Stimulated activated CD8-positive, alpha-beta memory T cell treated with anti-CD3 and anti-CD28 coated beads, Interleukin-2, amount 100 ng/mL, for 48 hours (primary cell): ENCODE results near the gene DSTN.

Experiments
- DNase-seq, 2 donors: peaks; one replicate each; pipeline ENCODE4 v3.0.0-alpha.2; 2020; ENCODE audit warnings: low read depth in 2 of 2

Gene DSTN

DNA sequence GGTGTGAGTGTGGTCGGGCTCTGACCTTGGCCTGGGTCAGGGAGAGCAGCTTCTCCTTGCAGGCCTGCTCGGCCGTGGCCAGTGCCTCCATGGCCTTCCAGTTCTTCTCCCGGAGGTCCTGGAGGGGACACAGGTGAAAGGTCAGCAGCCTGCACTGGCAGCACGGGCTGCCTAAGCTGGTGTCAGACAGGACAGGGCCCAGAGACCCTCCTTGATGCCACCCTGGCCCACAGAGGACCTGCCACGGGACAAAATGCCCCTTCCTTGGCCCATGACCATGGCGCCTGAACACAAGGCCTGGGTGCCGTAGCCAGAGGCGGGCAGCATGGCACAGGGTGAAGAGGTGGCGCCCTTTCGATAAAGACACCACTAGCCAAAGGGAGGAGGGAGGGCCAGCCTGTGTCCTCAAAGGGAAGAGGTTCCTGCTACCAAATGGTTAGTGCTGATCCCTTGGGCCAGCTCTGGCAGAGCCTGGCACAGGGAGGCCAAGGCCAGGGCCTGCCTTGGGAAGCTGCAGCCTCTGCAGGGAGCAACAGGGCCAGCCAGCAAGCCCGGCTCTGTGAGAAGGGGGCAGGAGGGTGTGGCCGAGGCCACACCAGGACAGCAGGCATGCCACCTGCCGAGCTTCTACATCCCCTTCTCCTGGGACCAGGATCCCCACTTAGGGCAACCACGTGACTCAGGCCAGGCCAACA is 54.8 kb downstream of the DSTN start:
- DNase-seq = no peak

DNA sequence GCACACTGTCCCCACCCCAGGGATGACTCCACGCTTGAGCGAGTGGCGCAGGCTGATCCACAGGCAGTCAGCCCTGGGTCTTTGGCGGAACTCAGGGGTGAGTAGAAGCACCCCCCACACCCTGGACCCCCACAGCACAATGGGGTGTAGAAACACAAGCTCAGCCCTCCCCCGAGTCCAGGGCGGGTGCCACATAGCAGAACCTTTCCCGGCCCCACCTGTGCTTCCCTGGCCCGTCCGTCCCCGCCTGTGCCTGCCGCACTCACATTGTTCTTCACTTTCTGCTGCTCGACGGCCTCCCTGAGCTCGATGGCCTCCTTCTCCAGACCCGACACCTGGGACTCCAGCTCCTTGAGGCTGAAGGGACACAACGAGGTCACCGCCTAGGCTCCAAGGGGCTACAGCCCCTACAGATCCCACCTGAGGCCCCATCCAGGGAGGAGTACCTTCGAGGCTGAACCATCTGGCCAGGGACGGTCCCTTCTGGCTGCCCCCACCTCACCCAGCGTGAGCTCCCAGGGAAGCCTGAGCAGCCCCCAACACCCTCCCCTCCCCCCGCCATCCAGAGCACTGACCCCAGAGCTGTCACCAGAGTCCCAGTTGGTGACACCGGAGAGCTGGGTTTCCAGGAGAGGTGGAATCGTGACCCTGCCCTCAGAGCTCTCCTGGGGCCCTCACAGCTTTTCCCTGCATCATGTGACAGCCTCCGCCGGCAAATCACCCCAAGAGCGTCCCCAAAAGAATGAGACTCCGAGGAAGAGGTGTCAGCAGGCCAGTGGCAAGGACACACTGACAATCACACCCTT is 55.6 kb downstream of the DSTN start:
- DNase-seq = no peak

DNA sequence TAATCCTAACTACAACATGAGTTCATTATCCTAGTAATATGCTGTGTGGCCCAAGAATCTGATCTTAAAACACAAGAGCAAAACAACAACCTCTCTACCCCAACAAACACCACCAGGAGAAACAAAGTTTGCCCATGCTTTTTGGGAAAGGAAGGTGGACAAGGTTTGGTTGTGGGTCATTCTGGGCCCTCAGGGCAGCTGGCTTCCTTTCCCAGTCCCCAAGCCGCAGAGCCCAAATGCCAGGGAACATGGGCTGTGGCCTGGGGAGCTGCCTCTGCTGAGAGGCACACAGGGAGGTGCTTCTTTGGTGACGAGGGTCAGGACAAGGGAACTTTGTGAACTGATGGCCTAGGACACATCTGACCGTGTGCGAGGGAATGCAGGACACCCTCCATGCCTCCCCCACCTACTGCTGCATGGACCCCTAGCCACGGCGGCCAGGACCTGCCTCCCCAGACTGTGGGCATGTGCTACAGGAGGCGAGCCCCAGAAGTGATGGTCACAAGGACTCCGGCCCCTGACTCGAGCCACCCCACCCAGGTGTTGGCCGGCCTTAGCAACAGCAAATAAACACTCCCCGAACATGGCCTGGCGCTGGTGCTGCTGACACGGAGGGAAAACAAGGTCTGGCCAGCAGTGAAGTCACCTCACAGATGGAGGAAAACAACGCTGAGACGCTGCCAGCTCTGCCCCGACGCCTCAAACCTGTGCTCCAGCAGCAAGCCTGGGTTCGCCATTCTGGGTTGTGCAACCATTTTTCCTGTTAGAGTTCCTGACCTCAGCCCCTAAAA is 56.5 kb downstream of the DSTN start:
- DNase-seq = no peak

DNA sequence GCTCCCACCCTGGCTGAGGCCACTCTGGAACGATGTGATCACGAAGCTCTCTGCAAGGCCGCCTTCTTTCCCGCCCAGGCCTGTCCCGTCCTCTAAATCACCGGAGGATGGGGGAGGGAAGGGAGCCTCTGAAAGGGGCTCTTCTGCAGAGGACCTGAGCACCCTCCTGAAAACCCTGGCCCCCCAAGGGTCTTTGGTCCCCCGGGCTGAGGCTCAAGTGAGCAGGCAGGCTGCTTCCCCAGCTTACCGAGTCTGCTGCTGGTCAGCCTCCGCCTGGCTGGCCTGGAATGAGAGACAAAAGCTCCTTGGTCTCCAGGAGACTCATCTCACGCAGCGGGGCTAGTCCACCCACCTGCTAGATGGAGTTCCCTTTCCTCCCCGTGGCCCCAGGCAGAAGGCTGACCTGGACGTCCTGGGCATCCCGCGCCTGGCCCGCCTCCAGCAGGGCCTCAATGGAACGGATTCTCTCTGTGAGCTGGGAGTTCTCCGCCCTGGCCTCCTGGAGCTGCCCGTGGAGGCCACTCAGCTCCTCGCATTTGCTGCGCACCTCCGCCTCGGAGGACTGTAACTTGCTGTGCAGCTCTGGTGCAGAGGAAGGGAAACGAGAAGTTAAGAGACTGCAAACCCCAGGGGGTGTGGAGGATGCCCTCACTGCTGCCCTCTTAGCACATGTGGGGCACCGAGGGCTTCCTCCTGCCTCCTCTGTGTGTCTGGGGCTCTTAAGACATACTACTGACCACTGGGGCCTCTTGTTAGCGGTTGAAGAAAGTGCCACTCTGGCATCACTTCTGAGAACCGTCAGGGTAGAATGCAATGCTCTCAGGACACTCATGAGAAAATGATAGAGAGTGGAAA is 57.5 kb downstream of the DSTN start:
- no peak for DNase-seq

DNA sequence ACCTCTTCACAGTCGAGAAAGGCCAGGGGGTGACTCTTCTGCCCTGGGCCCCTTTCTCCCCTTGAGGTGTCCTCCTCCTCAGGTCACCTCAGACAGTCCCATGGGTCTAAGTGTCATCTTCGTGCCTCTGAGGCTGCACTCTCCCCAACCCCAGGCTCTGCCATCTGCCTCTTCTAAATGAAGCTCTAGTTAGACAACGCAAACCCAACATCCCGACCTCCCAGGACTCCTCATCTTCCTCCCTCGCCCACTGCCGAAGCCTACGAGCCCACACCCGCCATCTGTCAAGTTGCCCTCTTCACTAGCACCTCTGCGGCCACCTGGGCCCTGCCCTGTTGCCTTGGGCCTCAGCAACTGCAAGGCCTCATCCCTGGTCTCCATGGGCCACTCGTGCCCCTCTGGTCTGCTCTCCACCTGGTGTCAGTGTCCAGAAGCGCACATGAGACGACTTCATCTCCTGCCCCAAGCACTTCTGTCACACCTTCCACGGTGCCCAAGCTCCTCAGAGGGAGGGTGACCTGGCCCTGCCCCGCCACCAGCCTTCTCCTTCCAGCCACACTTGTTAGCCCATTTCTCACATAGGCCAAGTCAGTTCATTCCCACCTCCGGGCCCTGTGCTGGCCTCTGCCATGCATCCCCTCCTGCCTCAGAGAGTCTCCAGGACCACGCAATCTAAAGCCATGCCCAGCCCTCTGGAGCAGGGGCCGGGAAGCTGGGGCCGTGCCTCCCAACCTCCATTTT is 58.4 kb downstream of the DSTN start:
- no peak for DNase-seq

DNA sequence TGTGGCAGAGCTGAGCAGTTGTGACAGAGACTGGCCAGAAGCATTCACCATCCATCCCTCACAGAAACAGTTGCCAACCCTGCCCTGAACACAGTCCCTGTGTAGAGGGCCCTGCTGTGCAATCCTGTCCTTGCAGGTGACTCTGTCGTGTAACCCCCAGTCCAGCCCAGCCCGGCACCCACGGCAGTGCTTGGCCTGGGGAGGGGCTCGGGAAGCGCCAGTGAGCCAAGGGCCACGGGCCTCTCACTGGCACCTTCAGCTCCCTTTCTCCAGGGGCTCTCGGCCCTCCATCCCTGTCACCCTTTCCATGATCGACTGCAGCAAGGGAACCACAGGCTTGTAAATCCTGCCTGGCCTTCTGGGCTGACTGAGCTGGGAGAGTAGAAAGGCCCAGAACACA is 59.1 kb downstream of the DSTN start:
- DNase-seq = no peak

DNA sequence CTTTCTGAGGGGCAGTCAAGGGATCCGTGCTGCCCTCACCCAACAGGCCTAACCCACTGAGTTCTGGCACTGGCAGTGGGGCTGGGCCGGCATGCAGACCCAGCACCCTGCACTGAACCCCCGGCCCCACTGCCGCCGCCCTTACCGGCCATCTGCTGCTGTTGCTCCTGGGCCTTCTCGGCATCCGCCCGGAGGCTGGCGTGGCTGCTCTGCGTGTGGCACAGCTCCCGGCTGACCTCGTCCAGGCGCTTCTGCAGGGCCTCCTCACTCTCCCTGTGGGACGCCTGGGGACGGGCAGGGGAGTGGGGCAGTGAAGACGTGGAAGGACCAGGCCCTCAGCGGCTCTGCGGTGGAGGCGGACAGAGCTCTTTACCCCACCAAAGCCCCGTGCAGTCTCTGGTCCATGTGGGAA is 59.8 kb downstream of the DSTN start:
- no peak for DNase-seq

DNA sequence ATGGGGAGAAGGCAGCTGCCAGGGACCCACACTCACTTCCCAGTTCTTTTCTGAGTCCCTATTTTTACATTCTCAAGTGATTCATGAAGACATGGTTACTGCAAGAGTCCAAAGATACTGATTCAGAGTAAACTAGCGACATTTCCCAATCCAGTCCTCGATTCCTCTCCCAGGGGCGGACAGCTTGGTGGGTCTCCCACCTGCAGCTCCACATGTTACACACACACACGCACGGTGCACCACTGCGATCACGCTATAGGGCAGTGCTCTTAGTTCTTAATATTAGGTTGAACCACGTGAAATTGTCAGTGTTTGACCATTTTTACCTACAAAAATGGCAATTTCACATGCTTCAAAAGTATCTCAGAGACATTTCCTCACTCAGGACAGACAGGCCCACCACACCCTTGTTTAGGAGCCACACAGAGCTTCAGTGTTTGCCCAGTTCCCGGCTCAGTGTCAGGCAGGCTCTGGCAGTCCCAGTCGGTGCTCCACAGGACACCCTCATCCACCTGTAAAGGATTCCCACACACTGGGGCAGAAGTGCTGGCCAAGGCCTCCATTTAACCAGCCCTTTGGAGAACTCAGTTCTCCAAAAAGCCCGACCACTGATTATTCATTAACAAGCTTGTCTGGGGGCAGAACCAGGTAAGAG is 60.4 kb downstream of the DSTN start:
- no peak for DNase-seq

DNA sequence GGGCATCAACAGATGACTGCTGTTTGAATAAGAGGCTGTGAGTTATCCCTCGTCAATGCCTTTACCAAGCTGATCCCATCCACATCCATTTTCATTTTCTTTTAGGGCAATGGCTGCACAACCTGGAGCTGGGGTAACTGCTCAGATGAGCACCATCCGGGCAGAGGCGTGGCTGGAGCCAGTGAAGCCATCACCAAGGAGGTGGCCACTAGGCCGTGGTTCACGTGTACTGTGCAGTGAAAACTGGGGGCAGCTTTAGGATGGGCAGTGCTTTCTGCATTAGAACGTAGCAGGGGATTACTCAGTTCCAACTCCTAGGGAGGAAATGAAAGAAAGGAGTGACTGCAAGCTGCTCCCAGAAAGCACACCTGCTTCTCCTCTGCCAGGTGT is 60.9 kb downstream of the DSTN start:
- no peak for DNase-seq

DNA sequence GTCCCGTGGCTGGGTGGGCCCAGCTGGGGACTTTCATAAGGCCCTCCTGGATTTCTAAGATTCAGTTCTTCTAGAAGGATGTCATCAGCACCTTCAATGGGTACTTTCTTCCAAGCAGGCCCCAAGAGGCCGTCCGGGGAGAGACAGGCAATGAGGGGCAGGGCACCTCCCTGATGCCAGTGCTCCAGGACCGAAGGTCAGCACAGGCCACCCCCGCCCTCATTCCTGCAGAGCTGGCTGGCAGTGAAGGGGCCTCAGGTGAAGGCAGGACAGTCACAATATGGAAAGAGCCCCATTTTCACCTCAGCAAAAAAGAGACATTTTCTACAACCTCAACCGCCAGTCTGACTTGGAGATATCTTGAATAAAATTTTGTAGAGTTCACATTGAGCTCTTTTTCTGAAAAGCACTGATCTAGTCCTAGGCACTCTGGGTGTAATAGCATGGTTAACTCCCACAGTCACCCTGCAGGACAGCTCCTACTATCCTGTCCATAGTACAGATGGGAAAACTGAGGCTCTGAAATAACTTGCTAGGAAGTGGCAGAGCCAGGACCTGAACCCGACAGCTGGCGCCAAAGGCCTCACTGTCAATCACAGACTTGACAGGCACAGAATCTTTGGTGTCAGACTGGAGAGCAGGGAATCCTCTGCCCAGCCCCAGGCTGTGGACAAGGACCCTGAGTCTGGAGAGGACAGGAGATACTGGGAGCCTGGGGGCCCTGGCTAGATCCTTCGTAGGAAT is 61.9 kb downstream of the DSTN start:
- DNase-seq = no peak

DNA sequence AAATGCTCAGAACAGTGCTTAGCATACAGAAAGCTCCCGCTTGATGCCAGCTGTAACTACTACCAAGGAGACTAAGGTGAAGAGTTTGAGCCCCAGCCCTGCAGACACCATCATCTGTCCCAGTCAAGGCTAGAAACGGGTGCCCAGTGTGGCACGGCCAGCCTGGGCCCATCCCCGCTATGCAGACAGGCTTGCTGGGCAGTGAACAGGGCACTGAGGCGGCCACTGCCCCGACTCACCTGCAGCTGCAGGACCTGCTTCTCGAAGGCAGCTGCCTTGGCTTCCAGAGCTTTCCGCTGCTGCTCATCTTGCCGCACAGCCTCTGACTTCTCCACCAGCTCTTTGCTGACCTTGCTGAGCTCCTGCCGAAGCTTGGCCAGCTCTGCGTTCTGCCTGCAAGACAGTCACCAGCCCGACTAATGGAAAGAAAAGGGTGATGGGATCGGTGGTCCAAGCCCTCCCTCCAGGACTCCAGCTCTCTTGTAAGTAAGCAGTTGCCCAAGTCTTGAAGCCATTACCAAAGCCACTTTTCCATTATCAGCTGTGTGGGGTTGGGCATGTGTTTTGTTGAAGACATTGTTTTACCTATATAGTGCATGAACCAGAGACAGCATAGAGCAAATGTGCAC is 63.5 kb downstream of the DSTN start:
- DNase-seq = no peak

DNA sequence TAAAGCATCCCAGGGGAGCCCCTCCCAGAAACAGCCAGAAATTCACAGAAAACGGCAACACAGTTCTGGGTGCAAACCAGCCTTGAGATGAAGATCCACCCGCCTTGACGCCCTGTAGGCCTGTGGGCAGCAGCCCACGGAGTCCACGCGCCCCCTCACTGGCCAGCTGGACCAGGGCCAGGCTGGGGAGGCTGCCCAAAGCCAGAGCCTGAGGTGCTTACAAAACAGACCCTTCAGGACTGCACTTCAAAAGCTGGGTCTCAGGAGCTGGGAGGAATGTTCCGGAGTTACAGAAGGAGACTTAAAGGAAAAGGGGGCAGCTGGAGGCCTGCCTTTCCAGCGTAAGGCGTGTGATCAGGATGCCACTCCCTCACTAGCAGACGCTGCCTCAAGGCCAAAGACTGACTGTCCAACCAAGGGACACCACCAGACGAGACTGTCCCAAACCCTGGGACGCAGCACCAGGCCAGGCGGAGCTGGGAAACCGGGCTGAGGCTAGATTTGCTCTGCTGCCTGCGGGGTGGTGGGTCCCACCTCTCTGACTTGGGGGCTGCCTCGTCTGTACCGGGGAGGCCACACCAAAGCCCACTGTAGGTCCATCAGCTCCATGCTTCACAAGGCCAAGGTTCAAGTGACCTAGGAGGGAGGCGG is 64.1 kb downstream of the DSTN start:
- DNase-seq = no peak

DNA sequence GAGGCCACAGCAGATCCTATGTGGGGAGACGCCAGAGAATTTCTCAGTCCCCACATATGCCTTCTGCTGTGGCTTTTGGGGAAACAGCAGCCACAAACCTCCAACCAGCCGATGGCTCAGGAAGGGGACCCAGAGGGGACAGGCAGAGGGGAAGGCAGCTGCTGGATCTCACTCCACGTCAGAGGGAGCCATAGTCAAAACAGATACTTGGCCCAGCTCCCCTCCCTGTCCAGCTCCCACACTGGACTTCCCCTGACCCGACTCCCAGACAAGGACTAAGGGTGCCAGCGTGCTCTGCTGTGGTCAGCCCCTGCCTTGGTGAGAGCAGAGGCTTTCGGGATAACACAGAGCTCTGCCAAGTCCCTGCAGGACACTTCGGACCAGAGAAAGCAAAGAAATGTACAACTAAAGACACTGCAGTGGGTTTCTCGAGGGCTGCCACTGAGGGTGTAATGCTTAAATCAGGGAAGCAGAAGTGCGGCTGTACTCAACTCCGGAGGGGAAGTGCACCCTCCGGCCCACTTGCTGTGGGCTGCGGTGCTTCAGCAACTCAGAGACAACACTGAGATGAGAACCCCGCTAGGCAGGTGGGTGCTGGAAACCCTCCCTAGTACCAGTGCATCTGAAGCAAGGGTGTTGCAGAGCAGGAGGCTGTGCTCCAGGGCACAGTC is 64.9 kb downstream of the DSTN start:
- DNase-seq = no peak

DNA sequence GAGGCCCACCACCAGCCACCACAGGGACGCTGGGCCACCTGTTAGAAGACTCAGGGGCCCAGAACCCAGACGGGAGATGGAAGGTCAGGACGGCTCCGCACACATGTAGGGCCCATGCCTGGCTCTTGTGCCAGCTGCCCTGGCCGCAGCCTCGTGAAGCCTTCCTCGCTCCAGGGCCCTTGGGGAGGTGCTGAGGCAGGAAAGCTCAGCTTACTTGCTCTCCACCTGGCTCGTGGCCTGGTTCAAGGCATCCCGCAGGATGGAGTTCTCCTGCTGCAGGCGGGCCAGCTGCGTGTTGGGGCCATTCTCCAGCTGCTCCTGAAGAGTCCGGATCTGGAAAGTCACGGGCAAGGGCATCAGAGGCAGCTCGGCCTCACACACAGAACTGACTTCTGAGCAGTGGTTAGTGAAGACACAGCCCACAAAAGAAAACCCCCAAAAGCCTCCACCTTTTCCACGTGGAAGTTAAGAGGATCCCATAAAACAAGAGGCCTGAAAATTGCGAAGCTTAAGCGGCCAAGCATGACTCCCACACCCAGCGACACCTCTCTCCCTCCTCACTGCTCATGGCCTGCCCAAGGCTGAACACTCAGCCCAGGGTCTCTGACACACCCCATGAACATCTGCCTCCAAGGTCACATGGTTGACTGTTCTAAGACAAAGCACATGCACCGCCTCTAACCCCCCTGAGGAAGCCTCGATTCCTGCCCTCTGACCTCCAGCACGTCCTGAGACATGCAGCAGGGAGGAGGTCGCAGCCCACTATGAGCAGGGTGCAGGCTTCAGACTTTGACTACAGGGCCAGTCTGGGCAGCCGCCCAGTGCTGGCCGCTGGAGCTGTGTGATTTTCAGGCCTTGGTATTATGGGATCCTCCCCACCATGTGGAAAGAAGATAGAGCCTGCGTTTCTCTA is 65.7 kb downstream of the DSTN start:
- DNase-seq = no peak

DNA sequence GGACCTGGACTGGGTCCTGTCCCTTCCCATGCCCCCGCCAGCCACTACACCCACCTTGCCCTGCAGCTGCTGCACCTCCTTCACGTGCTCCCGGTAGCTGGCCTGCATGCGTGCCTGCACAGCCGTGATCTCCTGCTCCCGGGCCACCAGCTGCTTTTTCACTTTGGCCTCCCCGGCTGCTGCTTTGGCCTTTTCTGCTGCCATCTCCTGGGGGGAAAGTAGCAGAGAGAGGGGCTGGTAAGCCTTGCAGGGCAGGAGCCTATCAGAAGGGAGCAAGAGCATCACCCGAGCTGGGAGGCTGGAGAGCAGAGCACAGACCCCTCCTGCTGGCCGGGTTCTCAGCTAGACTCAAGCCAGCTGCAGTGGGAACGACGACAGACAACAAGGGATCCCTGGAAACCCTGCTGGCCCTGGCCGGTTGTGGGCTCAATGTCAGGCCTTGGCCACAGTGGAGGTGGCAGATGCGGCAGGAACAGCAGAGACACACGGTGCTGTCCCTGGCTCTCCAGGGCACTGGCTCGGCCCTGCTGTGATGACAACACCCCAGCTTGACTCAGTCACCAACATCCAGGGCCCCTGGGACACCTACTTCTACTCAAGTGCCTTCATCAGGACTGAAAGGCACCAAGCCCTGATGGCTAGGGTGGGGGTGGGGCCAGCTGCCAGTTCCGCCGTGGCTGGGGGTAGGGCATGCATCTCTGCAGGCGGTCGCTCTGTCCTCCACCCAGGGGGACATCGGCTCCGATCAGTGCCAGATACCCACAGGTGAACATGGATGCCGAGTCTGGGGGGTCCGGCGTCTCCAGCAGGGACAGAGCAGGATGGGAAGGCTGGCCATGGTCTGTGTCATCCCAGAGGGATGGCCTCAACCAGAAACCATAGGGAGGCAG is 66.9 kb downstream of the DSTN start:
- no peak for DNase-seq

DNA sequence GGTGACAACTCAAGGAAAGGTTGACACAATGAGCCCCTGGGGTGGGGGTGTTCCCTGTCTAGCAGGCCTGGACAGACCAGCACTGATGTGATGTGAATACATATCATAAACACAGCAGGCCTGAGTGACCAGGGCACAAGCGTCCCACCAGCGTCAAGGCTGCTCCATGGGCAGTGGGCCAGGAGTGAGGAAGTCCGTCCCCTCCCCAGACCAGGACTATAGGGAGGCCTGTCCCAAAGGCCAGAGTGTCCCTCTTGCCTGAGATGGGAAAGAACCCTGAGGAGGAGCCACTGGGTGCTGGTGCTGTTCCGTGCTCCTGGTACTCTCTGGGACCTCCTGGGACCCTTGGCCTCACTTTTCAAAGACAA is 67.5 kb downstream of the DSTN start:
- DNase-seq = no peak
